Embryonic facial prominence (tissue), 1 donor: ENCODE measurements around the gene TRPM4.
"Not testable (repeated sequence)": the region's sequence is repeated elsewhere in the genome, so short reads cannot be mapped to it uniquely, and the experiment has no call there.

Source experiments
- DNase-seq: peaks from one replicate; pipeline ENCODE4 v3.0.0-alpha.2; 2016; ENCODE audit errors: extremely low spot score

TRPM4 gene

DNA sequence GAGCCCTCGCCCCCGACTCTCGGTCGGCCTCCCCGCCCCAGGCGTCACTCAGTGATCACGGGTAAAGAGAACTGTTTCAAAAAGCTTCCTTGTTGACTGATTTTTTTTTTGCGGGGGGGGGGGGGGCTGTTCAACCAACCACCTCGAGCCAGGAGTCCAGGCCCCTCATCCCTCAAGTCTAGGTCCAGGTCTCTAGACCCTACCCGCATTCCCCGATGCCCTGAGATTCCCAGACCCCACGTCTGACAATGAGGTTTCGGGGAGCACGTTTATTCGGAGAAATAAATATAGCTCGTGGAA is 6.7 kb upstream of the TRPM4 start:
- no peak for DNase-seq

DNA sequence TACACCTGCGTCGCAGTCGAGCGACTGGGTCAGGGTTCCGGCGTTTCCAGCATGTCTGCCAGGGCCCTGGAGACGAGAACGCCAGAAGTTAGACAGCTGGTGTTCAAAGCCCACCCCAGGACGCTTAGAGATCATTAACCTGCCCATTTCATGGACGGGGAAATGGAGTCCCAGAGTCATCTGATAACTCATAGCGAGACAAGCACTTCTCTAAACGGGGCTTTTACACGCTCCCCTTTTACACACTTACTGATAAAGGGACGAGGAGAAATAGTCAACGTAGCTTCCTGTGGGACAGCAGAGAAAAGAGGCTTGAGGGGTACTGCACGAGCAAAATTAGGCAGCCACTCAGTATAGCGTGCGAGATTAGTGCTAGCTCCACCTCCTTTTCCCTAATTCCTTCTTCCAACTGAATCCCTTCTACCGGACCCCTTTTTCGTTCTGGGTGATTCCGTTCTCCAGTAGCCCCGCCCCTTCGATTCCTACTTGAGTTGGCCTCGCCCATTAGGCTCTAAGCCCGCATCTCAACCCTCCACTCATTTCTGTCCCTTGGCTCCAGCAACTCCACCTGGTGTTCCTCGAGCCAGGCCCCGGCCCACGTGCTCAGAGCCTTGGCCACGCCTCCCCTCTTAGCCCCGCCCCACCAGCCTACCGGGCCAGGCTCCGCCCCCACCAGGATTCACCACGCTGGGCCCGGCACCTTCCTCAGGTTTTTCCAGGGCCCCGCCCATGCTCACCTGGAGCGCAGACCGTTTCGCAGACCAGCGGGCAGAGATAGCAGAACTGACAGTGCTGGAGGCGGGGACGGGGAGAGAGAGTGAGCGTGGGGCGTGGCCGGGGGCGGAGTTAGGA is 6.1 kb upstream of the TRPM4 start:
- DNase-seq, result no peak

DNA sequence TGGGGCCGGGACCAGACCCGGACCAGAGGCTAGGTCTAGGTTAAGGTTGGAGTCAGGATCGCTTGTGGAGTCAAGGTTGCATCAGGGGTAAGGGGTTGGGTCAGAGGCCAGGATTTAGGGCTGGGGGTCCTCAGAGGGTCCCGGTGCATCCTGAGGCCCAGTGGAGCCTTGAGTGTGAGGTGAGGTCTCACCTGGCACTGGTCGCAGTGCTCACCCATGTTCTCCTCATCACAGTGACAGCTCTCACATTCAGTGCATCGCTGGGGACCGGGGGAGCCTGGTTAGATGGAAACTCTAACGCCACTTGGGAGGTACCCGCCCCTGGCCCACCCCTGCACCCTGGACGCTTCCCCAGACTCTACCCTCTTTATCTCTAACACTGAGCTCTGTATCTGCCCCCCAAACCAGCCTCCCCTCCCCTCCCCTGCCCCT is 5.5 kb upstream of the TRPM4 start:
- DNase-seq, result no peak

GRCh38 chr19:49153167-49153809 is 4.3 kb upstream of the TRPM4 start:
- no peak for DNase-seq

DNA sequence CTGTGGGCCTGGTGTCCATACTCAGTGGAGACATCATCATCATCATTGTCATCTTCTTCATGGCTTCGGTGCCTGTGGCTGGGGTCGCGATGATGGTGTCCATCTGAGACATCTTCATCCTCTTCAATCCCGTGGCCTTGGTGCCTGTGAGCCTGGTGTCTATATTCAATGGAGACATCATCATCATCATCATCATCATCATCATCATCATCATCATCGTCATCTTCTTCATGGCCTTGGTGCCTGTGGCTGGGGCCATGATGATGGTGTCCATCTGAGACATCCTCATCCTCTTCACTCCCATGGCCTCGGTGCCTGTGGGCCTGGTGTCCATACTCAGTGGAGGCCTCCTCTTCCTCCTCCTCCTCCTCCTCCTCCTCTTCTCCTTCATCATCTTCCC is 3.3 kb upstream of the TRPM4 start:
- DNase-seq, result no peak

DNA sequence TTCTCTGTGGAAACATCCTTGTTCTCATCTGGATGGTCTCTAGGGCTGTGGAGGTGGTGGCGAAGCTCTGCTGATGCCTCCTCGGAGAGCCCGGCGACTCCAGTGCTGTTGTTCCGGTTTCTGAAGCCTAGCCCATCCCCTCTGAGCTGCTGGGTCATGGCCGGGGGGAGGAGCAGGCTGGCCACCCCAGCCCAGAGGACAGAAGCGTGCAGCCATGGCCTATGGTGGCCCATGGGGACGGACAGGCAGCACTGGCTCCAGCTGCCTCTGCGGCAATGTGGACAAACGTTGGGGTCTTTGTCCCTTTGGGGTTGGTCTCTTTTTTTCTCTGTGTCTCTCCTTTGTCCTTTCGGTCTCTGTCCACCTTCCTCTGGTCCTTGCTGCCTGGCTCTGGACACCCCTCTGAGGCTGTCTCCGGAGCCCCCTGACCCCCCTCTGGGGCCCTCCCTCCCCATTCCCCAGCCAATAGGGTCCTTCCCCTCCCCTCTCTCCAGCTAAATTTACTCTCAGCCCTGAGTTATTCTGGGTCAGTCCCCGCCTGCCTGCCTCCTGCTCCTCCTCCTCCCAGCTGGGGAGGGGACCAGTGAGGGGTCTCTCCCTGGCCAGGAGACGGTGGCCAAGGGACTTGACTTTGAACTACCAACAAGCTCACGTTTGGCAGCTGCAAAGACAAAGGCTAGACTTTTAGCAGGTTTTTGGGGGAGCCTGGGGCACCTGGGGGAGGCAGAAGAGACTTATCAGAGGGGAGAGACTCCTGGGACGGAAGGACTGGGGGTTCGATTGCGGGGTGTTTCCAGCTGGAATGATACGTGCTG is 2.4 kb upstream of the TRPM4 start, which contains the start of gene HRC:
TSS of gene HRC (minus strand) at position 392 of the 815 bp plus-strand sequence. CDS start at position 233, 159 bp downstream.
- DNase-seq, result no peak

- DNase-seq, result no peak
Observed at GRCh38 chr19:49155820-49156346, 1.7 kb upstream of the TRPM4 start.

- DNase-seq, result no peak
Observed at GRCh38 chr19:49160450-49161189, 3.0 kb downstream of the TRPM4 start.

- no peak for DNase-seq
Observed at GRCh38 chr19:49161987-49162386, 4.4 kb downstream of the TRPM4 start.

DNA sequence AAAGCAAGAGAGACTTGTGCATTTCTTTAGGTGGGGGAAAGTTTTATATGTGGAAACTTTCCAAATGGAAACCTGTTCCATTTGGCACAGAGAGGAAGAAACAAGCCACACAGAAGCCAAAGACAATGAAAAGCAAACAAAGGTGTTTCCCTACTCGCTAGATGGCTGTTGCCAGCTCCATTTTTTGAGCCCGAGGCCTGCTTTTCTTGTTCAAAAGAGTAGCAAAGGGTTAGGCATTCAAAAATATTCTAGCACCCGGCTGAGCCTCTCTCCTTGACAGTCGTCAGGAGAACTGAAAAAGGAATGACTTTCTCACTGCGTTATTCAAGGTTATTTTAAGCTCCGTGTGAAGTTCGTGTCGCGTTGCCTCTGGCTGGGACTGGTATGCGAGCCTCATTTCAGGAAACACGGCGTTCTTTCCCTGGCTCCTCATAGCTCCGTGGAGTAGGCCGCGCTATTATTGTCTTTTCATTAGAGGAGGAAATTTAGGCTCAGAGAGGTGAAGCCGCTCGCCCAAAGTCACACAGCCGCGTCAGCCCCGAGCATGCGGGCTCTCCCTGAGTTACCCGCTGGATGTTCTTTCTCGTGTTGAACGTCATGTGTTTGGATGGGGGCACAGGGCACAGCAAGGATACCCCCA is 7.6 kb downstream of the TRPM4 start:
- no peak for DNase-seq

- DNase-seq, result no peak
Observed at GRCh38 chr19:49165865-49166301, 8.3 kb downstream of the TRPM4 start.

GRCh38 chr19:49167857-49168409 is 10.3 kb downstream of the TRPM4 start:
- no peak for DNase-seq

DNA sequence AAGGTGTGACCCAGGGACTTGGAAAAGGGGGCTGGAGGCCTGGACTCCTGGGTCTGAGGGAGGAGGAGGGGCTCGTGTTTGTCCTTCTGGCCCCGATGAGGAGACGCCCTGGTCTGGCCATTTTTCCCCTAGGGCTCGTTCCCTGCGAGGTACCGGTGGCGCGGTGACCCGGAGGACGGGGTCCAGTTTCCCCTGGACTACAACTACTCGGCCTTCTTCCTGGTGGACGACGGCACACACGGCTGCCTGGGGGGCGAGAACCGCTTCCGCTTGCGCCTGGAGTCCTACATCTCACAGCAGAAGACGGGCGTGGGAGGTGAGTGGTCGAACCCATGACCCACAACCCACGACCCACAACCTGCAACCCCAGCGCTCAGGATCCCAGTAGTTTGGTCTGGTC is 10.8 kb downstream of the TRPM4 start:
- no peak for DNase-seq

DNA sequence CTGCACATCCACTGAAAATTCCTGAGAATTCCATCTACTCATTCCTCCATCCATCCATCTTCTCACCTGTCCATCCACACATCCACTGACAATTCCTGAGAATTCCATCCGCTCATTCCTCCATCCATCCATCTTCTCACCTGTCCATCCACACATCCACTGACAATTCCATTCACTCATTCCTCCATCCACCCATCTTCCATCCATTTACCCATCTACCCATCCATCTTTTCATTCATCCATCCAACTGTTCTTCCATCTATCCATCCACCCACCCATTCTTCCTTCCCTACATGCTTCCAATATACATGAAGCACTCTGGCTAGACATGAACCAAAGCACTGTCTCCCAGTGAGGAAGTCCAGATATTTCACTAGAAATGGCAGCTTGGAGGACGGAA is 15.6 kb downstream of the TRPM4 start:
- no peak for DNase-seq

- no peak for DNase-seq
Observed at GRCh38 chr19:49180659-49181058, 23.1 kb downstream of the TRPM4 start.

DNA sequence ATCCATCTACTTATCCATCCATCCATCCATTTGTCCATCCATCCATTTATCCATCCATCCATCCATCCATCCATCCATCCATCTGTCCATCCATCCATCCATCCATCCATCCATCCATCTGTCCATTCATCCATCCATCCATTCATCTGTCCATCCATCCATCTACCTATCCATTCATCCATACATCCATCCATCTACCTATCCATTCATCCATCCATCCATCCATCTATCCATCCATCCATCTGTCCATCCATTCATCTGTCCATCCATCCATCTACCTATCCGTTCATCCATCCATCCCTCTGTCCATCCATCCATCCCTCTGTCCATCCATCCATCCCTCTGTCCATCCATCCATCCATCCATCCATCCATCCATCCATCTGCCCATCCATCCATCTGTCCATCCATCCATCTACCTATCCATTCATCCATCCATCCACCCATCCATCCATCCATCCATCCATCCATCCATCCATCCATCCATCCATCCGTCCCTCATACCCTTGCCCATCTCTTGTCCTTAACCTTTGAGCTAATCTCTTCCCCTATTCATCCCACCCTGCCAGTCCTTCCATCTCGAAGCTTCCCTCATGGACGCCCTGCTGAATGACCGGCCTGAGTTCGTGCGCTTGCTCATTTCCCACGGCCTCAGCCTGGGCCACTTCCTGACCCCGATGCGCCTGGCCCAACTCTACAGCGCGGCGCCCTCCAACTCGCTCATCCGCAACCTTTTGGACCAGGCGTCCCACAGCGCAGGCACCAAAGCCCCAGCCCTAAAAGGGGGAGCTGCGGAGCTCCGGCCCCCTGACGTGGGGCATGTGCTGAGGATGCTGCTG is 24.6 kb downstream of the TRPM4 start:
- not testable (repeated sequence) for DNase-seq

- no peak for DNase-seq
Observed at GRCh38 chr19:49182848-49183375, 25.3 kb downstream of the TRPM4 start.

GRCh38 chr19:49186108-49186507 is 28.5 kb downstream of the TRPM4 start:
- DNase-seq, result no peak

GRCh38 chr19:49188626-49189200 is 31.1 kb downstream of the TRPM4 start:
- DNase-seq, result no peak
